Brain pericyte (primary cell): Measurements from ENCODE around the gene NR2F6.
A peak's percentile ranks its signal among the peaks of the same experiment; 100 is the strongest.

Experiments used
- DNase-seq: peaks from one replicate; pipeline ENCODE4 v3.0.0-alpha.2; 2012; ENCODE audit warnings: low read depth, low spot score

Gene NR2F6

DNA sequence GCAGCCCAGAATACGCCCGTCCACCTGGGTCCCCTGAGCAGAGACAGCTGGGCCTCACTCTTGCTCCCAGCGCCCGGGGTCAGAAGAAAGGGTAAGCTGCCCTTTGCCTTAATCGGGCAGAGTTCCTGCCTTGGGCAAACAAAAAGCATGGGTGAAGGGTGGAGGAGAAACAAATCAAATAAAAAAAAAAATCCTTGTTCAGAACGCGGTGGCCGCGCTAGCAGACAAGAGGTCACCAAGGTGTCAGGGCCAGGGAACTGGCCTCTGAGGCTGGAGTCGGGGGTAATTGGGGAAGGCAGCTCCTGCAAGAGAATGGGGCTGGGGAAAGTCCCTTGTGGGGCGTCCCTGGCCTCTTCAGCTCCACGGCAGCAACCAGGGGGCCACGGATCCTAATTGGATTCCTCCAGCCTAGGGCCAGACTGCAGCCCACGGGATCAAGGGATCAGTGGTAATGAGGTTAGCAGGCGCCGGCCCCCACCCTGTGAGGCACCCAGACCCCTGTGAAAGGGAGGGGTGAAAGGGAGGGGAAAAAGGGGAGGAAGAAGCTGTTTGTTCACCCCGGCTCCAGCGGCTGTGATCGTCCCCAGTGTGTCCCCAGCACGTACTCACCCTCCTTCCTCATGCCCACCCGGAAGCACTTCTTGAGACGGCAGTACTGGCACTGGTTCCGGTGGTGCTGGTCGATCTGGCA lies 5.5 kb downstream of the NR2F6 start:
- DNase-seq = no peak

DNA sequence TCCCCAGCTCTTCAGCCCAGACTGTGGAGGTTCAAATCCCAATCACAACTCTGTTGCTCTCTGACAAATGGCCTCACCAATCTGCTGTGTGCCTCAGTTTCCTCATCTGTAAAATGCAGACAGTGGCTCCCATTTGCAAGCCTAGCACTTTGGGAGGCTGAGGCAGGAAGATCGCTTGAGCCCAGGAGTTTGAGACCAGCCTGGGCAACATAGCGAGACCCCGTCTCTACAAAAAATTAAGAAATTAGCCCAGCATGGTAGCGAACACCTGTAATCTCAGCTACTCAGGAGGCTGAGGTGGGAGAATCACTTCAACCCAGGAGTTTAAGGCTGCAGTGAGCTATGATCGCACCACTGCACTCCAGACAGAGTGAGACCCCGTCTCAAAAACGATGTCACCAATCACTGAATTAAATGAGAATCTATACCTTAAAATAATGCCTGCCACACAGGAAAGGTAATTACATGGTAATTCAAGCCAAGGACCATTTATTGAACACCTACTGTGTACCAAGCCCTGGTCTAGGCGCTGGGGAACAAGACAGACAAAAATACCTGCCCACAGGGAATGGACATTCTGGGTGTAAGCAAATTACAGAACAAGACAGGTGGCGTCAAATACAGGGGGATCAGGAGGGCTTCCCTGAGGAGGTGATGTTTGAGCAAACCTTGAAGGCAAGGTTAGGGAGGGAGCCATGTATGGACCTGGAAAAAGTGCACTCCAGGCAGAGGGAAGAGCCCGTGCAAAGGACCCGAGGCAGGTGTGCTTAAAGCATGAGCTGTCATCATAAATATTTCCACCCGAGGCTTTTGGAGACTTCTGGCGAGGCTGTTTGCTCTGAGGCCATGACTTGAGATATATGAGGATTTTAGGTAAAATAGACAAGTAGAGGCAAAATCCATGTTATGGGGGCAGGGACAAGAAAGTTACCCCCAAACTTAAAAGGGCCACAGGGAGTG lies 7.7 kb downstream of the NR2F6 start:
- no peak for DNase-seq

DNA sequence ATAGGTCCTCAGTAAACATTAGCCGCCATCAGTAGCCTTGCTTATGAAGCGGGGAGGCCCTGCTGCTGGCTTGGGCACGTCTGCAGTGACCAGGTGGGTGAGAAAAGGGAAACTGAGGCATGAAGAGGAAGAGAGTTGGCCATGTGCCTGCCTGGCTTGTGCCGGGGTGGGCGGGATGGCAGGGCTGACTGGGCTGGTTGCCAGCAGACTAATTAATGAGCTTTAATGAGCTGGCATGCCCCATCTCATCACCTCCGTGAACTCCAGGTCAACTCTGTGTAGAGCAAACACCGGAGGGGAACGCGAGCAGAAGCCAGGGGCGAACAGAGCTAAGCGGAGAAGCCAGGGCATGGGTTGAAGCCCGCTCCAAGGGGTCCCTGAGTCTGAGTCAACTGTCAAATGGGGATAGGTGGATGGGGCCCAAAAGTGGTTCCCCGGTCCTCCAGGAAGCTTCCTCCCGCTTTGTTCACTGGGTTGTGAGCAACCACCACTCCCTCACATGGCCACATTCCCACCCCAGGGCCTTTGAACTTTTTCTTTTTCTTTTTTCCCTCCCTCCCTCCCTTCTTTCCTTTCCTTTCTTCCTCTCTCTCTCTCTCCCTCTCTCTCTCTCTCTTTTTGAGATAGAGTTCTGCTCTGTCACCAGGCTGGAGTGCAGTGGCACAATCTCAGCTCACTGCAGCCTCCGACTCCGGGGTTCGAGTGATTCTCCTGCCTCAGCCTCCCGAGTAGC lies 8.7 kb downstream of the NR2F6 start:
- DNase-seq = no peak

DNA sequence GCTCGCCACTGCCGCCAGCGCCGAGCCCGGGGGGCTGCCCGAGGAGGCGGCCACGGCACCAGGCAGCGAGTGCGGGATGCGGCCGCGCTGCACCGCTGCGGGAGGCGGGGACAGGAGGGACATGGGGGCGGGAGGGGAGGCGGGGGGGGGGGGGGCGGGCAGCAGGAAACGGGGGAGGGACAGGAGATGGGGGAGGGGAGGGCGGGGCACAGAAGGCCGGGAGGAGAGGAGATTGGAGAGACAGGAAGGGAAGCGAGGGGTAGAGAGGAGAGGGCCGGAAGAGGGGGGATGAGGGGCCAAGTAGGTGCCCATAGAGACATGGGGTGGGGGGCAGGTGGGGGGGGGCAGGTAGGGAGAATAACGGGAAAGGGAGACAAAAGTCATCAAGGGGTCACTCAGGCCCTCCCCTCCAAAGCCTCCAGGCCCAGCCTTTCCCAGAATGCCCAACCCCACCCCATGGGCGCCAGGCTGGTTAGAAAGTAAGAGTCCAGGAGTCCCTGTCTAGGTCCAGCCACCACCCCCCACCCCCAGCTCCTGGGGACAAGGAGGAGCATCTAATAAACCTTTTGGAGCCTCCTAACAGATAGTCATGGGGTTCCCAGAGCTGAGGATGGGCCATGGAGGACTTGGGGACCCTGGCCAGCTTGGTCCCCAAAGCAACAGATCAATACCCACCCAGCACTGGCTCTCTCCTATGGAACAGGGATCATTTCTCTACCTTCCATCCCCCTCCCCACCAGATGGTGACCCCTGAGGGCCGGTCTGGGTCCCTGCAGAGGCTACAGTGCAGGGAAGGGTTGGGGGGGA lies 9.5 kb downstream of the NR2F6 start:
- DNase-seq = no peak

DNA sequence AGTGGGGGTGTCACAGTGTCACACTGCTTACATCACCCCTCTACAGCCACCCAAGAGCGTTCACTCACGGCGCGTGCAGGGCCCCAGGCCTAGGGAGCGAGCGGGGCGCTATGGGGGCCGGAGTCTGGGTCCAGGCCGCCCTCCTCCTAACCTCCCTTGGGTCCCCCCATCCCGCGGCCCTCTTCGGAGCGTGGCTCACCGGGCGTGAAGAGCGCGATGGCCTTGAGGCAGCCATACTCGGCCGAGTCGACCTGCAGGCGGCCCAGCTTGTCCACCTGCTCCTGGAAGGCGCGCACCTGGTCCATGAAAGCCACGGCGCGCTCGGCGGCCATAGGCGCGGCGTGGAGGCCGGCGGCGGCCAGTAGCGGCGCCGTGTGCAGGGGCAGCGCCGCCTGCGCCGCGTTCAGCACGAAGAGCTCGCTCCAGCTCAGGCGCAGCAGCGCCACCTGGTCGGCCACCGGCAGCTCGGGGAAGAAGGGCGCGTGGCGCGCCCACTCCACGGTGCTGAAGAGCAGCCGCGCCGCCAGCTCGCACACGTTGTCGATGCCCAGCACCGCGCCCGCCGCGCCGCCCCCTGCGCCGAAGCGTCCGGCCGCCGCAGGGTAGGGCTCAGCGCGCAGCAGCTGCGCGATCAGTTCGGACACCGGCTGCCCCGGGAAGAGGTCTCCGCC lies 10.3 kb downstream of the NR2F6 start:
- no peak for DNase-seq

DNA sequence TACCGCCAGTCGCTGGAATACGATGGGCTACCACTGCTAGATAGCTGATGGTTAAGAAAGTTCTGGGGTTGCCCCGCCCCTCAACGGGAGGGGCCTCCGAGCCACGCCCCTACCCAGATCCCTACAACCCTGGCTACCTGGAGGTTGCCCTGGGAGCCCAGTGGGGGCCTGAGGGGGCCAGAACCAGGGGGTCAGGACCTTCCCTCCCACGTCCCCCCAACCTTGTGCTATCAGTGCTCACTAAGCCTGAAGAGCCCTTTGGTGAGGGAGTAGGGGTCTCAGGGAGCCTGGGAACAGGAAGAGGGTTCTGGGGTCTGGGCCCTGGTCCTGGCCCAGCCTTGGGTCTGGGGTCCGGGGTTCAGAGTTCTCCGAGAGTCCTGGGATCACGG lies 10.8 kb downstream of the NR2F6 start:
- DNase-seq = no peak

DNA sequence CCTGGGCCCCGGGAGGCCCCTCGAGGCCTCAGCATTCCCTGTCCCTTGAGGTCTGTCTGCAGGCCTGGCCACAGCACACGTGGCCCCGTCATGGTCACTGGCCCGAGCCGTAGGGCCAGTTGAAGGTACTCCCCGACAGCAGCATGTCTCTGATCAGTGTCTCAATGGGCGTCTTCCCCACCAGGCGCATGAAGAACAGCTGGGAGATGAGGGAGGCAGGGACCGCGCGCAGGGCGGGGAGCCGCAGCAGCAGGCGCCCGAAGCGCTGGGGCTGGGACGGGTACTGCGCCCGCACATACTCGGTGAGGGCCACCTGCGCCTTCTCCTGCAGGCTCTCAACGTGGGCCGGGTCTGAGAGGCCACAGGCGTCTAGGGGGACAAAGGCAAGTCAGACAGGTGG lies 13.5 kb downstream of the NR2F6 start:
- no peak for DNase-seq

DNA sequence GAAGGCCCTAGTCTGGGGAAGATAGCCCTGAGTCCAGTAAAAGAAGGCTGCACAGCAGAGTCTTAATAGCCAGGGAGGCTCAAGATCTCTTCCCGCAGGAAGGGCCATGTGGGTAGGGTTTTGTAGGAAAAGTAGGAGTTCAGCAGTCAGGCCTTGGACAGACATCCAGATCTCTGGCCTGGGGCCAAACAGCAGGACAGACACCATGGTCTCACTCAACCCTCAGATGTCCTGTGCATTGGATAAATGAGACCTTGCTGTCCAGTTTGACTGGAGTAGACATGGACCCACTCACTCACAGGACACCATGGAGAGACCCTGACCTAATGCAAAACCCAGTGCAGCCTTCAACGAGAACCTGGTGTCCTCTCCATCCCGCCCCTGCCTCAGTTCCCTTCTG lies 15.8 kb downstream of the NR2F6 start:
- no peak for DNase-seq

DNA sequence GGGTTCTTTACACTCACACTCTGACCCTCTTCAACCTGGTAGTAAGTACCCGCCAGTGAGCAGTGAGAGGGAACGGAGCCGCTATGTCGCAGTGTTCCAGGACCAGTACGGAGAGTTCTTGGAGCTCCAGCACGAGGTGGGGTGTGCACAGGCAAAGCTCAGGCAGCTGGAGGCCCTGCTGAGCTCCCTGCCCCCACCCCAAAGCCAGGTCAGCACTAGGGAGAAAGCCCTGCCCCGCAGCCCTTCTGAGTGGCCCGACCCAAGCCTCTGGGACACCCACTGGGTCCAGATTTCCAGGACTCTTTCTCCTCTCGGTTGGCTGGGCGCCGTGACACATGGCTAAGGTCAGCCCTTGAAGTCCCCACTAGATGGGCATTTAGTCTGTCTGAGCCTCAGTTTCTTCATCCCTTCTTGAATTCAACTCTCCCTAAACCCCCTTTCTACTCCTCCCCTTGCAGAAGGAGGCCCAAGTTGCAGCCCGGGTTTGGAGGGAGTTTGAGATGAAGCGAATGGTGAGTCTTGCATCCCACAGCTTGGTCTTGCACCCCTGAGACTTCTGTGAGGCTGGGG lies 17.8 kb downstream of the NR2F6 start:
- DNase-seq = no peak

DNA sequence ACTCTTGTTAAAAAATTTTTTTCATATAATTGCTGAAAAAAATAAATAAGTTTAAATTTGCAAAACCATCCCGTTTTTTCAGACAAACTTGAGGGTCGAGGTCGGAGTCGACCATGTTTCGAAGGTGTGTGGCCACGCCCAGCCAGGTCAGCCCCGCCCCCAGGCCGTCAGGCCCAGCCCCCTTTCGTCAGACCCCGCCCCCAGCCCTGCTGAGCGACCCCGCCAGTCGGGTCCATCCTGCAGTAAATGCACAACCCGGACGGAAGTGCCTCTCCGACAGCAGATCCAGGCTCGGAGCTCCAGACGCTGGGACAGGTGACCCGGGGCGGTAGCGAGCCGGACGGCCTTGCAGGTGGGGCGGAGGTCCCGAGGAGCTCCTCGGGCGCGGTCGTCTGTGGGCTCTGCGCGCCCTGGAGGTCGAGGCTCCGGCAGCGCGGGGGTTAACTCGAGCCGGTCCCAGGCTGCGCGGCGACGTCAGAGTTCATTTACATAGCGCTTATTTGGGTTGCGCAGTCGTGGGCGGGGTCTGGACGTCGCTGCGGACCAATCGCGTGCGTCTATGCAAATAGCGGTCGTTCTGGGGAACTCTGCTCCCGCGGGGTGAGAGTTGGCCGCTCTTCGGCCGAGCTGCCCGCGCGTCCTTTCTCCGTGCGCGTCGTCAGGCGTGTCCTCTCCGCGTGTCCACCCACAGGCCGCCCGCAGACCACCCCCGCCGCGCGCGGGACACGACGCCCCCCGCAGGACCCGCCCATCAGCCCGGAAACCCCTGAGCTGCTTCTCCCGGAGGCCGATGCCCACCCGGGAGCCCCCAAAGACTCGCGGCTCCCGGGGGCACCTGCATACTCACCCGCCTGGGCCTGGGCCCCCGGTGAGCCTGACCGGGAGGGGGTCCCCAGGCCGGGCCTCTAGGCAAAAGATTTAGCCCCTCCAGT lies 19.5 kb downstream of the NR2F6 start, which contains the start of gene OCEL1:
Gene OCEL1, plus strand, starts transcription at position 225 of the 932 bp plus-strand sequence. Its CDS starts 22 bp downstream, at position 247.
- DNase-seq = peak; percentile 87

DNA sequence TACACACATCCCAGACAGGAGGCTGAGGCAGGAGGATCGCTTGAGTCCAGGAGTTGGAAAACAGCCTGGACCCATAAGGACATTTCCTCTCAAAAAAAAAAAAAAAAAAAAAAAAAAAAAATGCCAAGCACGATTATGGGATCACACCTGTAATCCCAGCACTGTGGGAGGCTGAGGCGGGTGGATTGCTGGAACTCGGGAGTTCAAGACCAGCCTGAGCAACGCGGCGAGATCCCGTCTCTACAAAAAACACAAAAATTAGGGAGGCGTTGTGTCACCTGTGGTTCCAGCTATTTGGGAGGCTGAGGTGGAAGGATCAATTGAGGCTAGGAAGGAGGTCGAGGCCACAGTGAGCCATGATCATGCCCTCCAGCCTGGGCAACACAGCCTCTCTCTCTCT lies 20.7 kb downstream of the NR2F6 start:
- DNase-seq = no peak

DNA sequence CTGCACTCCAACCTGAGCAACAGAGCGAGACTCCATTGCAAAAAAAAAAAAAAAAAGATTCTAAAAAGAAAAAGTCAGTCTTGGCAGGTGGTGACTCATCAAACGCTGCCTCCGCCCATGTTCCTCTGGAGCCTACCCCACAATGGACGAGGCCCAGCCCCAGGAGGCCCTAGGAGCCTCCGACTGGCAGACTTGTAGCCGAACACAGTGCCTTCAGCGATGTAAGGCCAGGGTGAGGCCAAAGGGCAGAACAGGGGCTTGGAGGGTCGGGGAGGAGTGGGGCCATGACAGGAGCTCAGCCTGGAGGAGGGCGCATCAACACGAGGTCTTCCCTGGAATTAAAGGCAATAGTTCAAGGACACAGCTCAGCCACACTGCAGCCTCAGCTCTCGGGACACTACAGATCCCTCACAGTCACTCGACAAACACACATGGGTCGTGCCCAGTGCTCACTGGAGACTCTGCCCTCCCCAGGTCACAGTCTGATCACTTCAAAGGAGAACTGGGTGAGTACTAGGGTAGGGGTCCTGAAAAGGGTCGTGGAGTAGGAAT lies 25.4 kb downstream of the NR2F6 start:
- no peak for DNase-seq

DNA sequence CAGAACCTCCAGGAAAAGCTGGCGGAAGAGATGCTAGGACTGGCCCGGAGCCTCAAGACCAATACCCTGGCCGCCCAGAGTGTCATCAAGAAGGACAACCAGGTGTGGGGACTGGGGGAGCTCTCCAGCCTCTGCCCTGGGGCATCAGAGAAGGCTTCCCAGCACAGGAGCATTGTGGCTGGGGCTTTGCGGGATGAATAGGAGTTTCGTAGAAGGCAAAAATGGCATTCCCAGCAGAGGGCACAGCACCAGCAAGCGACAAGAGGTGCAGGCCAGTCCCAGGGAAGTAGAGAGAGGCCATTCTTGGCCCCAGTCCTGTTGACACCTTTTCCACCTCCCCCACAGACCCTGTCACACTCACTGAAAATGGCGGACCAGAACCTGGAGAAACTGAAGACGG lies 26.4 kb downstream of the NR2F6 start:
- DNase-seq = no peak

DNA sequence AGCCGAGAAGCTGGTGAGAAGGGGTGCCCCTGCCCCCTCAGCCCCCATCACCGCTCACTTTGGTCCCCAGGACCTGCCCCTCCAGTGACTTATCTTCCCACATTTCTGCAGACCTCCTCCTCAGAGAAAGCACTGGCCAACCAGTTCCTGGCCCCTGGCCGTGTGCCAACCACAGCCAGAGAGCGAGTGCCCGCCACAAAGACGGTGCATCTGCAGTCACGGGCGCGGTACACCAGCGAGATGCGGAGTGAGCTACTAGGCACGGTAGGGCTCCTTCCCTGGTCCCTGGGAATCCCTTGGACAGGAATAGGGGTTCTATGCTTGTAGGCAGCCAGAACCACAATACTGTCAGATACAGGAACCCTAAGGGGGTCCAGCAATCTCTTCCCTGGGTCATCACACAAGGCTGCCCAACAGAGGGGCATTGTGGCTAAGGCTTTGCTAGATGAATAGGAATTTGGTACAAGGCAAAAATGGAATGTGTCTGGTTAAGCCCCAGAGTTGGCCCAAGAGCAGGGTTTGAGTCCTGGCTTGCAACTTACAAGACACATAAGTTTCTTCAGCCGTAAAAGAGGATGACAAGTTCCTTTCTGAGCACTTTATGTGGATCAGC lies 29.6 kb downstream of the NR2F6 start:
- no peak for DNase-seq

DNA sequence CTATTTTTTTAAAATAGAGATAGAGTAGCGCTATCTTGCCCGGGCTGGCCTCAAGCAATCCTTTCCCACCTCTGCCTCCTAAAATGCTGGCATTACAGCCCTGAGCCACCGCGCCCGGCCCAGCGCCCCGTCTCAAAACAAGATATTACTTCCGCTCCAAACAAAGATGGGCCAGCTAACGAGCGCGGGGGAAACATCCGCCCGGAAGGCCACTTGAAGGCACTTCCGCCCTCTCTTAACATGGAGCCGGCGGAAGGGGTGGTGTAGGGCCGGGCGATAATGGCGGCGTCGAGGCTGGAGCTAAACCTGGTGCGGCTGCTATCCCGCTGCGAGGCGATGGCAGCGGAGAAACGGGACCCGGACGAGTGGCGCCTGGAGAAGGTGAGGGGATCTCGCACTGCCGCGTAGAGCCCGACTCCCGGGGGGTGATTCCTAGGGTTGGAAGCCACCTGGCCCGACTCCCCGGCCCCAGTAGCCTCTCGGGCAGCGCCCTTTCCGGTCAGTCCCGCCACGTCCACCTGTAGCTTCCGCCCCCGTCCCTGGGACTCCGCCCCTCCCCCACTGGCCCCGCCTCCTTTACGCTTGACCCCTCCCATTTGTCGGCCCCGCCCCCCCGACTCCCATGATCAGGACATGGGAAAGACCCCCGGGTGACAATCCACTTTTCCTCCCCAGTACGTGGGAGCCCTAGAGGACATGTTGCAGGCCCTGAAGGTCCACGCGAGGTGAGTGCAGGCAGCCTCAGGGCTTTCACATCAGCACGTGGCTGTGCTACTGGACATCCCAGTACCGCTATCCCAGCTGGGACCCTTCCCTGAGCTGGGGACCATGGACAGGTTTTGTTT lies 30.4 kb downstream of the NR2F6 start, which contains the start of gene USE1:
Gene USE1, plus strand, starts transcription at position 231 of the 845 bp plus-strand sequence. Its CDS starts 49 bp downstream, at position 280.
- peak; percentile 67 for DNase-seq

DNA sequence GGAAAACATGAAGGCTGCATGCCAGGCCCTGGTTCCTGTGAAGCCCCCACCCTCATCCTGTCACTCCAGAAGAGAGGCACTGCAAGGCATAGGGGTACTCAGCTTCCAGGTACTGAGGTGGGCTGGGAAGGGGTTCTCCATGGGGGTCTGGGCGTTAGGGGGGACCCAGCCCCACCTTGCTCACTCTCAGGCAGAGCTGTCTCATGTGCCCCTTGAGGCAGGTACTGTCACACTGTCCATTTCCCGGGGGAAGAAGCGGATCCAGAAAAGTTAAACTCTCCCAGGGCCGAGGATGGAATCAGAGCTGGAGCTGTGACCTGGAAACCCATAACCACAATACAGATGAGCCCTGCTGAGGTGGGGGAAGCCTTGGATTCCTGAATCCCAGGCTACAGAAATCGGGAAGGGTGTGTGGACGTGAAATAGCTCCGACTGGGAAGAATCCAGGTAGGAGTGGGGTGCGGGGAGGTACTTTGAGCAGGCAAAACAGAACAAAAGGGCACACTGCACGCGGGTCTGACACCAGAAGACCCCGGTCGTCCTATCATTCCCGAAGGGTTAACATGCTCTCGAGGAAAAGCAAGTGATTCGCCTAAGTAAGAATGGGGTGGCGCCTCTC lies 31.1 kb downstream of the NR2F6 start:
- DNase-seq = no peak

DNA sequence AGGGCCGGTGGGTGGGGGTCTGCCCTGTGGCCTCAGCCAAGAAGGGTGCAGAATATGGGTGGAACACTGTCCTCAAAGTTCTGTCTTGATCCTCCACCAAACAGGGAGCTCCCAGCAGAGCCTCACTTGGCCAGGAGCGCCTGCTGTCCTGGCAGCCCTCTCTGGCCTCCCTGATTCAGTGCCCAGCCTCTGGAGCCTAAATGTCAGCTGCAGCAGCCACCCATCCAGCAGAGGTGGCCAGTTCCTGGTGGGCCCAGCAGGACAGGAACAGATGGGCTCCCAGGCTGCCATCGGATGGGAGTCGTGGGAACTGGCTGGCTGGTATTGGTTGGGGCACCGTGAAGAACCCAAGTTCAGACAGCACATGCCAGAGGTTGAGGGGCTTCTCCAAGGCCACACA lies 32.4 kb downstream of the NR2F6 start:
- no peak for DNase-seq
